Retinal pigment epithelial cell (primary cell): ENCODE results near the gene MAST1.
A peak's percentile ranks its signal among the peaks of the same experiment; 100 is the strongest.

Source experiments
- DNase-seq: peaks from one replicate; pipeline ENCODE4 v3.0.0-alpha.2; 2010; ENCODE audit warnings: low read depth
- H3K4me3 ChIP-seq: 2 replicates; pipeline ENCODE4 v1.5.1; 2011; ENCODE audit warnings: mild to moderate bottlenecking, low read length, control low read depth, moderate library complexity
- CTCF ChIP-seq: conservative IDR thresholded peaks from 2 replicates; pipeline ENCODE4 v1.5.1; 2011; ENCODE audit warnings: low read depth, low read length, control low read depth, inconsistent platforms

Gene MAST1

DNA sequence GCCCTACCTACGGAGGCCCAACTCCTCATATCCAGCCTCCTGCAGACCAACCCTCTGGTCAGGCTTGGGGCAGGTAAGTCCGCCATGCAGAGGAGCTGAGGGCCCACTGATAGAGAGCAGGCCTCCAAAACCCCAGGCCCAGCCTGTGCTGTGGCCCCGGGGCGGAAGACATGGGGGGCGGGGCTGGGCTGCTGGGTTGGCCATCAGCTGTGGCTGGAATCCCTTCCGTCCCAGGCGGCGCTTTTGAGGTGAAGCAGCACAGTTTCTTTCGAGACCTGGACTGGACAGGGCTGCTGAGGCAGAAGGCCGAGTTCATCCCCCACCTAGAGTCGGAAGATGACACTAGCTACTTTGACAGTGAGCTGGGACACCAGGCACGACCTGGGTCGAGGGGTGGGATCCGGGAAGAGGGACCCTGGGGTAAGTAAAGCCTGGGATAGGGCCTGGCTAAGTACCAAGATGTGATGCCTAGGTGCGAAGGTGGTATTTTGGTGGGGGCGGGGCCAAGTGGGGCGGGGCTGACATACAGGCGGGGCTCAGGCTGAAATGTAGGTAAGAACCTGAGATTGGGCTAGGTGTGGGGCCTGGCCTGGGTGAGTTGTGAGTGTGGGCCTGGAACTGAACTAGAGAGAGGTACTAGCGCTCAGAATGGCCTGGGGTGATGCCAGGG lies 27.6 kb downstream of the MAST1 start:
- TF ChIP-seq CTCF: no peak
- no peak overlapping the region for H3K4me3 ChIP-seq
- DNase-seq: no peak

- H3K4me3 ChIP-seq: no peak overlapping the region
- no peak for DNase-seq
- TF ChIP-seq CTCF: no peak
These were observed 28.3 kb downstream of the MAST1 start for GRCh38 chr19:12866416-12867119.

GRCh38 chr19:12867120-12868099 lies 29.1 kb downstream of the MAST1 start:
- no peak for TF ChIP-seq CTCF
- DNase-seq: peak; percentile 21
- H3K4me3 ChIP-seq: peak overlapping the region; percentile 62

- H3K4me3 ChIP-seq: no peak overlapping the region
- TF ChIP-seq CTCF: no peak
- DNase-seq: no peak
These were observed 30.3 kb downstream of the MAST1 start for GRCh38 chr19:12868540-12869112.

DNA sequence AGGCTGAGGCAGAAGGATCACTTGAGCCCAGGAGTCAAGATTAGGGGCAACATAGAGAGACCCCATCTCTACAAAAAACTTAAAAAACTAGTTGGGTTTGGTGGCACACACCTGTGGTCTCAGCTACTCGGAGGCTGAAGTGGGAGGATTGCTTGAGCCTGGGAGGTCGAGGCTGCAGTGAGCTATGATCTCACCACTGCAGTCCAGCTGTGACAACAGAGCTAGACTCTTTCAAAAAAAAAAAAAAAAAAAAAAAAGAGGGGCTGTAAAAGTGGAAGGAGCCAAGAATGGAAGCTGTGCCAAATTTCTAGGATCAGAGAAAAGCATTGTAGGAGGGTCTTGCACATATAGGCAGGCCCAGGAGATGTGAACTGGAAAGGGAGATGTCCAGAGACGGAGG lies 33.4 kb downstream of the MAST1 start:
- no peak overlapping the region for H3K4me3 ChIP-seq
- TF ChIP-seq CTCF: no peak
- no peak for DNase-seq

GRCh38 chr19:12872255-12872654 lies 33.9 kb downstream of the MAST1 start:
- no peak for TF ChIP-seq CTCF
- H3K4me3 ChIP-seq: no peak overlapping the region
- no peak for DNase-seq
